HG03521 (cell line): ENCODE data around the gene IQSEC1.

Source experiments
- ATAC-seq: cut with Tn5 transposase; IDR thresholded peaks from one replicate; pipeline ENCODE4 v1.9.1; 2021; ENCODE audit warnings: mild to moderate bottlenecking, moderate library complexity; ENCODE audit not compliant: unreplicated experiment

Gene IQSEC1

GRCh38 chr3:13073326-13074005 lies at the start of gene IQSEC1:
TSS of gene IQSEC1 (minus strand) at chr3:13073429. CDS start at chr3:13073014, 415 bp downstream.
- ATAC-seq: peak; percentile 50

DNA sequence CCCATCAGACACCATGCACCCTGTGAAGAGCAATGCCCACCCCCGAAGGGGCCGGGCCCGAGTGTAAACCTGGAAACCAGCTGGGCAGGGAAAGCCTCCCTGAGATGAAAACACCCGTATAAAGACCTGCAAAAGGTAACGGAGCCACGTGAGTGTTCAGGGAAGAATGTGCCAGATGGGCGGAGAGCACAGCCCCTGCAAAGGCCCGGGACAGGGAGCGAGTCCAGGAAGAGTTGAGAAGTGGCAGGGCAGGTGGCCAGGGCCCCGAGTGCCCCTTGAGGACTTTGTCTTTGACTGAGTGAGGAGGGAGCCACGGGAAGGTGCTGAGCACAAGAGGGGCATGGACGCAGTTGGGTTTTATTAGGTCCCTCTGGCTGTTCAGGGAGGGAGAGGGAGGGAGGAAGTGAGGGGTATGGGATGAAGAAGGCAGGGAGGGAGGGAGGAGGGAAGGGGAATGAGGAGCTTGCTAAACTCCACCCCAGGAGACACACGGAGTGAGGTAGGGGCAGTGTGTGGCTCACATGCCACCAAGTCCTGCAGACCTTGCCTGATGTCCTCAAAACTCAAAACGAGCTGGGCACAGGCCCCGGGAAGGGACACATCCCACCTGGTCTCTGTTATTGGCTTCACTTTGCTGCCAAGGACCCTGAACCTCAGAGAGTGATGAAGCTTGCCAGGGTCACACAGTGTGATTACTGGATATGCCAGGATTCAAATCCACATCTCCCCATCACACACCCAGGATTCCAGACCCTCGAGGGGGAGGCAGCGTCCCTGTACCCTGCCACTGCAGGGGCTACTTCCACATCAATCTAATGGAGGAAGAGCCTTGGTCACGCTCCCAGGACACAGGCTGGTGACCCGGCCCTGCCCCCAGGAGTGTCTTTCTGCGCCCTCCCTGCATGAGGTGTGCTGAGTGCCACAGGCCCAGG lies 49.1 kb upstream of the IQSEC1 start:
- no peak for ATAC-seq

GRCh38 chr3:13121553-13122001 lies 48.3 kb upstream of the IQSEC1 start:
- no peak for ATAC-seq

- ATAC-seq: no peak
These were observed 47.8 kb upstream of the IQSEC1 start for GRCh38 chr3:13120928-13121552.

DNA sequence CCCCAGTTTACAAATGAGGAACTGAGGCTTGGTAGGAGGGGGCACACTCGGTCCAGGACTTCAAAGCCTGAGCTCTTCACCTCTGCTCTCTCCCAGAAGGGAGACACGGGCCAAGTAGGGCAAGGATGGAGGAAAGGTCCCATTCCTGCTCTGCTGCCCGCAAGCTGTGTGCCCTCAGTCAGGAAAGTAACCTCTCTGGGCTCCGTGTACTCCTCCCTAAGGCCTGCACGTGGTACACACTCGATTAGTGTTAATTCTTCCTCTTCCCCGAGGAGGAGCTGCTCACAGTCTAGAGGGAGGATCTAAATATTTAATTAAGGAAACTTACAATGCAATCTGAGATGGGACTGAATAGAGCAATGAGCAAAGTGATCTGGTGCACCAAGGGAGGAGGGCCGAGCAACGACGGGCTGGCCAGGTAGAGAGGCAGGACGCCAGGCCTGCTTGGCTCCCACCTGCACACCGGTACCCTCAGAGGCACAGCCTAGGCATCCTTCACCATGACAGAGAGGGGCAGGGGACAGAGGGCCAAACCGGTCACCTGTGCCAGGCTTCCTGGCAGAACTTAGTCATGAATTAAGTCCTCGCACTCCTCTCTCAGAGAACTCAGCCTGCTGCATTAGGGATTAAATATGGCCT lies 47.2 kb upstream of the IQSEC1 start:
- no peak for ATAC-seq

GRCh38 chr3:13119471-13120220 lies 46.4 kb upstream of the IQSEC1 start:
- ATAC-seq: no peak

GRCh38 chr3:13116426-13116825 lies 43.2 kb upstream of the IQSEC1 start:
- ATAC-seq: no peak

GRCh38 chr3:13115991-13116390 lies 42.8 kb upstream of the IQSEC1 start:
- no peak for ATAC-seq

DNA sequence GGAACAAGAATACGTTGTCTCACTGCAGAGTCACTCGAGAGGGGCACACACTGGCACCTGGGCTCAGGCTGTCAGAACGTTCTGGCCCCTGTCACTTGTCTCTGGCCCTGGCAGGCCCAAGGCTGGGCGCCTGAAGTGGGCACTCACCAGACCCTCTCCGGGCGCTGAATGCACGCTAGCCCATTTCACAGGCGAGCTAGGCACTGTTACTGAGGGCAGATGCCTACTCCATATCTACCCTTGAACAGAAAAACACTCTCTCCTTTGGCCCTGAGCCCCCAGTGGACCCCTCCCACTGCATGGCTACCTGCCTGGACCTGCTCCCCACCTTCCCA lies 42.3 kb upstream of the IQSEC1 start:
- no peak for ATAC-seq

GRCh38 chr3:13114811-13115575 lies 41.8 kb upstream of the IQSEC1 start:
- no peak for ATAC-seq

DNA sequence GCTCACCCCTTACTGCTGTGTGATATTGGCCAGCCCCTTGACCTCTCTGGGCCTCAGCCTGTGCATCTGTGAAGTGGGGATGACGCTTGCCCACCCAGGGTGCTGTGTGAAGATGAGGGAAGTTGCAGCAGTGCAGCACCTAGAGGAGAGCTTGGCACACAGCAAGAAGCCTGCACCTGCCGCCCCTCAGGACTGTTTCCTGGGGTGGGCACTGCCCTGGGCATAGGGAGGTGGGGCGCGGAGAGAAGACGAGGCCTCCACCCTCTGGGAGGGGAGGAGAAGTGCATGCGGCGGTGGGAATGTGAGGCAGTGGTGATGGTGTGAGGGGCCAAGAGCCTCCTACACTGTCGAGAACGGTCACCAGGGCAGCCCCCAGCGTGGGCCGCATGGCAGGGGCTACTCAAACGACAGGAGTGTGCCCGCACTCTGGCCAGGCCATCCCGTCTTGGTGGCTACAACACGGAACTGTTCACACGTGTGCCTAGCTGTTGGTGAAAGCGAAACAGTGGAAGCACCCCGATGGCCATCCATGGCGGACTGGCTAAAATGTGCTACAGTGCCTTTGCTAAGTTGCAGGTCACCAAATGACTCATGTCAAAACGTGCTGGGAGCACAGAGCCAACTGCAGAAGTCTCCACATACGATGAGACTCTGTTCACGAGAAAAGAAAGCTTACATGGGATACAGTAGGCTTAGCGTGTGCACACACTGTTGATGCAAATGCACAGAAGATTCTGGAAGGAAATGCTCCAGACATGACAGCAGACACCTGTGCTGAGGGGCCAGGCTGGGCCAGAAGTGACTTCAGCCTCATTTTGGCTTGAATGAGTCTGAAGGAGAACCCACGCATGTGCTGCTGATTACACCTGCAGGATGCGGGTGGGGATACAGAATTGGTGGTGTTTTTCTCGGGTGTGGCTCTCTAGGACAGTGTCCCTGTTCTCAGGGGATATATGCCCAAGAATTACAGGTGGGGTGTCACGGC lies 40.4 kb upstream of the IQSEC1 start:
- no peak for ATAC-seq

DNA sequence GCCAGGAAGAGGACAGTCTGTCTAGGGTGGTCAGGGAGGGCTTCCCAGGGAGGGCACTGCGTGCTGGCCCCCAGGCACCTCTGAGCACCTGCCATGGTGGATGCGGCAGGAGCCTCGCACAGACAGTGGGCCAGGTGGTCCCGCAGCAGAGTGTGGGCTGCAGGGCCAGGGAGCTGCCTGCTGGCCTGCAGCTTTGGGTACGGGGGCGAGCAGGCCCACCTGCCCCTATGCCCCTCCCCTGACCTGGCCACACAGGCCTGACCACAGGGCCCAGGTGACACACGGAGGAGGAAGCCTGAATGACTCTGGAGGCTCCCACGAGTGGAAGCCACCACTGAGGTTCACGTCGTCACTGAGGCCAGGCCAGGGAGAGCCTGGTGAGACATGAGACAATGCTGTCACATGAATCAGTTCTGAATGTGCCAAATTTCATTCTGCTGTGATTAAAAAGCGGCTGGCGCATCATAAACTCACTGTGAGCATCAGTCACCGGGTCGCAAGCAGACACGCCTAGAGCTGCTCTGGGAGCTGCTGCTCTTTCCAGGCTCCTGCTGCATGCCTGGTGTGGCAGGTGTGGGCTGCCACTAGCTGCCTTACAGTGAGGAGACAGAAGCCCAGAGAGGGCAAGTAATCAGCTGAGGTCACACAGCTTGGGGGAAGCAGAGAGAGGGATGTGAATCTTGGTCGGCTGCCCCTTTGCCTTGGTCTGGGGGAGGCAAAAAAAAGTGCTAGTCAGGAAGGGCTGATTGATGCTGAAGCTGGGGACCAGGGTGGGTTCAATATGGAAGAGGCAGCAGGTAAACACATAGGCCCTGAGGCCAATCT lies 39.5 kb upstream of the IQSEC1 start:
- ATAC-seq: no peak

- no peak for ATAC-seq
These were observed 38.8 kb upstream of the IQSEC1 start for GRCh38 chr3:13111873-13112520.

DNA sequence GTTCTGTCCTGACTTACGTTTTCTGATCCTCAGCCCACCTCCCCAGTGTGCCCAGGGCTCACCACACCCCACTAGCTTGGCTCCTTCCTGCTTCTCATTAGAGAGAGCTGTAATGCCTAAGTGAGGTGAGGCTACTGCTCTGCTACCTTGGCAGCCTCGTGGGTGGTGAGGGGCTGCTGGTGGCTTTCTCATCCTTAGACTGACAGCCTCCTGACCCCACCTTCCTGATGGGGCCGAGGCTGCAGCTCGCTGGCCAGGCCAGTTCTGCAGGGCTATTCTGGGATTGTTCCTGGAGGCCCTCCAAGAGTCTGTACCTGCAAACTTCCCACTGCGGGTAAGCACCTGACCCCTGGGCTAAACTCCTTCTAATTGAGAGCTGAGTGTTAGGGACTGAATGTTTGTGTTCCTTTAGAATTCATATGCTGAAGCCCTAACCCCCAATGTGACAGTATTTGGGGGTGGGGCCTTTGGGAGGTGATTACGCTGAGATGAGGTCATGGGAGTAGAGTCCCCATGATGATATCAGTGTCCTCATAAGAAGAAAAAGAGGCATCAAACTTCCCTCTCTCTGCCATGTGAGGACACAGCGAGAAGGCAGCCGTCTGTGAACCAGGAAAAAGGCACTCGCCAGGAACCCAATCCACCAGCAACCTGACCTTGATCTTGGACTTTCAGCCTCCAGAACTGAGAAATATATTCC lies 38.1 kb upstream of the IQSEC1 start:
- no peak for ATAC-seq

DNA sequence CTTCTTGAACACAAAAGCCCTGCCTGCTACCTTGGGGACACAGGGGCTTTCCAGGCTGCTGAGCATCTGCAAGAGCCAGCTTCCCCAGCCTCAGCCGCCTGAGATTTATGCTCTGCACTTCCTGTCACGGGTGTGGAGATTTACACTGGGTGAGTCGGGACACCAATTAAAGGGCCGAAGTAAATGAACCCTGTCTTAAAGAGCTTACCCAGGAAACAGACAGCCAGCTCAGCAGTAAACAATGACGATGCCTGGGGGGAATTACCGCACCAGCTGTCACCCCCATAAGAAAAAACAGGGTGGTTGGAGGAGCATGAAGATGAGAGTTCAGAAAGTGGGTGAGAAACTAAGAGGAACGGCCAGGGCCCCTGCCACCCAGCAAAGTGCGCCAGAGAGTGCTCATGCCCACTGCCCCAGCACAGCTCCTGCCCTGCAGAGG lies 37.5 kb upstream of the IQSEC1 start:
- ATAC-seq: peak; percentile 57

GRCh38 chr3:13109516-13109915 lies 36.3 kb upstream of the IQSEC1 start:
- ATAC-seq: no peak

- ATAC-seq: no peak
These were observed 35.6 kb upstream of the IQSEC1 start for GRCh38 chr3:13108861-13109260.
